HepG2 (cell line): ENCODE measurements around the gene TSC22D4. TPM values are rescaled to one million over a fixed set of nuclear protein-coding genes. Genes with fewer than 3 reads are reported as not detected.

Experiments
- ATAC-seq: fragments of 200-7000 bp; cut with Tn5 transposase; 3 replicates; pipeline ENCODE4 v1.9.1; 2020; ENCODE audit warnings: mild to moderate bottlenecking, moderate library complexity
- BruUV-seq: library from RNA; stranded (reverse); fragments of 400-500 nt; replicated peaks from 2 replicates; lab custom pipeline; 2021; lab: Mats Ljungman, UMichigan
- CTCF ChIA-PET: fragments of 300-600 bp; formaldehyde crosslinking; extraction: SDS; loops from one replicate; lab custom pipeline; 2021; ENCODE audit warnings: low total read pairs, inconsistent platforms, low intra/inter-chr PET ratio; lab: Yijun Ruan, JAX
- POLR2A ChIA-PET: fragments of 350-600 bp; sonication (Branson Sonifier 250); formaldehyde crosslinking; loops from one replicate; lab custom pipeline; 2020; ENCODE audit warnings: antibody characterized with exemption, inconsistent platforms; lab: Yijun Ruan, JAX
- DNase-seq: peaks from one replicate; pipeline ENCODE4 v3.0.0-alpha.2; 2015; ENCODE audit warnings: low spot score
- FAIRE-seq: peaks from 3 replicates; lab custom pipeline; 2011; peaks lifted over from hg19 to GRCh38; lab: Jason Lieb, UNC
- H2AFZ ChIP-seq: one replicate; pipeline ENCODE4 v1.6.1; 2011; ENCODE audit warnings: low read length, inconsistent platforms
- H3K27ac ChIP-seq: fragments of 300-600 bp; 3 replicates; pipeline ENCODE4 v1.8.0; 2011; ENCODE audit warnings: mixed run types, mild to moderate bottlenecking, mixed read lengths, low read length, inconsistent platforms; ENCODE audit not compliant: insufficient read depth; ENCODE audit errors: extremely low read length
- H3K27me3 ChIP-seq, 2 experiments: fragments of 200-600 bp in 1 of 2; 2 replicates in 1 of 2; 3 replicates in 1 of 2; pipeline versions ENCODE4 v1.6.0 to v1.8.0; 2011; ENCODE audit warnings: low read length in 2 of 2, mild to moderate bottlenecking in 2 of 2, moderate library complexity in 2 of 2, inconsistent platforms in 1 of 2; ENCODE audit not compliant: insufficient read depth in 2 of 2, control insufficient read depth in 1 of 2
- H3K36me3 ChIP-seq, 2 experiments: fragments of 200-600 bp in 1 of 2; replicated peaks in 1 of 2; 2 replicates in 1 of 2; 3 replicates in 1 of 2; pipeline versions ENCODE4 v1.5.1 to v1.8.0; 2011; ENCODE audit warnings: low read length in 2 of 2, inconsistent platforms in 1 of 2; ENCODE audit not compliant: insufficient read depth in 2 of 2, control insufficient read depth in 1 of 2
- H3K4me1 ChIP-seq: 2 replicates; pipeline ENCODE4 v1.5.1; 2012; ENCODE audit warnings: low read length, inconsistent platforms; ENCODE audit not compliant: insufficient read depth
- H3K4me2 ChIP-seq: 2 replicates; pipeline ENCODE4 v1.6.0; 2011; ENCODE audit warnings: low read depth, low read length, inconsistent platforms
- H3K4me3 ChIP-seq, 3 experiments: fragments of 200-600 bp in 1 of 3; sonication (generic), shearing (Covaris generic) in 1 of 3; replicated peaks in 1 of 3; 2 replicates each; pipeline ENCODE4 v1.5.1; 2011 to 2016; ENCODE audit warnings: low read length in 3 of 3, inconsistent platforms in 2 of 3, low read depth in 2 of 3, mild to moderate bottlenecking in 2 of 3, control low read depth in 1 of 3, mixed read lengths in 1 of 3; ENCODE audit not compliant: insufficient read depth in 1 of 3
- H3K79me2 ChIP-seq: one replicate; pipeline ENCODE4 v1.6.1; 2011; ENCODE audit warnings: low read length, inconsistent platforms; ENCODE audit not compliant: insufficient read depth
- H3K9ac ChIP-seq: 2 replicates; pipeline ENCODE4 v1.6.0; 2011; ENCODE audit warnings: mild to moderate bottlenecking, low read depth, low read length, inconsistent platforms; ENCODE audit not compliant: insufficient read depth
- H3K9me3 ChIP-seq: 2 replicates; pipeline ENCODE4 v1.5.1; 2012; ENCODE audit warnings: mild to moderate bottlenecking, low read length
- H4K20me1 ChIP-seq: 2 replicates; pipeline ENCODE4 v1.6.0; 2011; ENCODE audit warnings: inconsistent platforms, mild to moderate bottlenecking, low read length, moderate library complexity; ENCODE audit not compliant: insufficient read depth
- AGO2 ChIP-seq: fragments of 200-400 bp; formaldehyde crosslinking; optimal IDR thresholded peaks from 2 replicates; pipeline ENCODE3; 2017; ENCODE audit warnings: mild to moderate bottlenecking, low read depth, low read length, moderate library complexity
- ARID5B ChIP-seq: IDR thresholded peaks from 2 replicates; pipeline ENCODE4 v1.4.0; 2020; ENCODE audit warnings: mild to moderate bottlenecking, missing genetic modification reagents
- CBX2 ChIP-seq, 2 experiments: fragments of 200-600 bp in 1 of 2; sonication (generic); formaldehyde crosslinking in 1 of 2; IDR thresholded peaks; 2 replicates each; pipeline versions ENCODE4 v1.7.0 to v1.8.1; 2018 to 2022; ENCODE audit warnings: low read depth in 2 of 2, low read length in 1 of 2, mild to moderate bottlenecking in 1 of 2, missing genetic modification reagents in 1 of 2
- GFI1 ChIP-seq: sonication (generic); formaldehyde crosslinking; IDR thresholded peaks from 2 replicates; pipeline ENCODE4 v1.5.0; 2020; ENCODE audit warnings: missing genetic modification reagents, mild to moderate bottlenecking, borderline replicate concordance
- HNRNPH1 ChIP-seq: fragments of 200-400 bp; formaldehyde crosslinking; optimal IDR thresholded peaks from 2 replicates; pipeline ENCODE3; 2017; ENCODE audit warnings: mild to moderate bottlenecking, low read depth, low read length
- IKZF1 ChIP-seq: fragments of 450-650 bp; IDR thresholded peaks from 2 replicates; pipeline ENCODE4 v1.7.1; 2016
- NR2F1 ChIP-seq, 2 experiments: fragments of 450-650 bp in 1 of 2; formaldehyde crosslinking in 1 of 2; IDR thresholded peaks; 2 replicates each; pipeline versions ENCODE4 v1.5.0 to v1.6.1; 2016 to 2020; ENCODE audit warnings: mild to moderate bottlenecking in 1 of 2, missing compliant biosample characterization in 1 of 2, missing genetic modification reagents in 1 of 2, moderate library complexity in 1 of 2
- RBFOX2 ChIP-seq: fragments of 200-400 bp; formaldehyde crosslinking; IDR thresholded peaks from 2 replicates; pipeline ENCODE4 v1.6.1; 2017; ENCODE audit warnings: low read depth, mild to moderate bottlenecking, low read length
- SNRNP70 ChIP-seq: fragments of 200-400 bp; formaldehyde crosslinking; IDR thresholded peaks from 2 replicates; pipeline ENCODE4 v1.6.1; 2017; ENCODE audit warnings: mild to moderate bottlenecking, low read depth, low read length, moderate library complexity
- U2AF2 ChIP-seq: fragments of 200-400 bp; formaldehyde crosslinking; IDR thresholded peaks from 2 replicates; pipeline ENCODE4 v1.6.1; 2017; ENCODE audit warnings: low read depth, mild to moderate bottlenecking, low read length
- ZBTB3 ChIP-seq: sonication (generic); formaldehyde crosslinking; IDR thresholded peaks from 2 replicates; pipeline ENCODE4 v1.4.0; 2020; ENCODE audit warnings: low read depth, mild to moderate bottlenecking, moderate library complexity, missing genetic modification reagents, borderline replicate concordance
- ZNF263 ChIP-seq: sonication (generic); formaldehyde crosslinking; IDR thresholded peaks from 2 replicates; pipeline ENCODE4 v1.4.0; 2020; ENCODE audit warnings: missing genetic modification reagents
- ZNF678 ChIP-seq: sonication (generic); formaldehyde crosslinking; IDR thresholded peaks from 2 replicates; pipeline ENCODE4 v1.4.0; 2020; ENCODE audit warnings: mild to moderate bottlenecking, missing genetic modification reagents
- ZNF710 ChIP-seq: sonication (generic); formaldehyde crosslinking; IDR thresholded peaks from 2 replicates; pipeline ENCODE4 v1.5.0; 2020; ENCODE audit warnings: mild to moderate bottlenecking, missing genetic modification reagents, borderline replicate concordance
- ZSCAN21 ChIP-seq: sonication (generic); formaldehyde crosslinking; IDR thresholded peaks from 2 replicates; pipeline ENCODE4 v1.8.0; 2022; ENCODE audit warnings: mild to moderate bottlenecking, missing genetic modification reagents, moderate library complexity, borderline replicate concordance
- WGBS: methylation state at CpG from one replicate; pipeline ENCODE4 v1.1.6; 2017; ENCODE audit warnings: low lambda C conversion rate; 5-methylcytosine and 5-hydroxymethylcytosine counted together
- in situ Hi-C: cut with HindIII; loops from 2 replicates; pipeline ENCODE4 v1.10.0; 2017; ENCODE audit warnings: low pct_unique_long_range_greater_than_20kb; ENCODE audit not compliant: extremely low pct_ligation_motif_present
- intact Hi-C: fragments of 100-400 bp; cut with micrococcal nuclease; formaldehyde crosslinking; loops from one replicate; pipeline ENCODE4 v1.10.0; 2022; ENCODE audit not compliant: unreplicated experiment
- polyA plus RNA-seq, 8 experiments: library from polyadenylated mRNA; depleted of rRNA in 3 of 8; stranded (reverse) in 7 of 8; unstranded in 1 of 8; fragments of >200 nt; fragmentation: Illumina TruSeq in 4 of 8; extraction: Trizol in 4 of 8; gene quantifications; 2 replicates each; pipeline versions ENCODE4 v1.2.1 to v1.2.3, GENCODE V29; 2011 to 2016; ENCODE audit warnings: low read depth in 4 of 8, missing spikeins in 1 of 8, mixed read lengths in 1 of 8; ENCODE audit not compliant: insufficient read depth in 1 of 8
- total RNA-seq, 5 experiments: library from RNA; depleted of rRNA; stranded (reverse); fragments of >200 nt; fragmentation: Illumina TruSeq; extraction: Trizol; gene quantifications; 2 replicates each; pipeline ENCODE4 v1.2.3, GENCODE V29; 2016; ENCODE audit warnings: low read depth in 1 of 5

The TSC22D4 gene
- total and polyA plus RNA-seq, 2 of the 13 experiments (the other 11 are each of a cell fraction or from before 2014, with no cell fraction given): 7.7 to 8.7 TPM

GRCh38 chr7:100490483-100491191 lies 11.6 kb upstream of the TSC22D4 start:
- no peak for DNase-seq
- ChIA-PET CTCF (interaction anchor here (1.2 kb wide), 1 partner anchor 69 kb away, joined by 3 read pairs; no protein-coding TSS in a partner anchor), POLR2A (interaction anchor here (0.9 kb wide), 1 partner anchor 82 kb away, joined by 3 read pairs; no protein-coding TSS in a partner anchor)
- BruUV-seq: no TSS peak
- H3K9ac ChIP-seq: no peak overlapping the region
- in situ Hi-C loops (no loop called here), intact Hi-C loops (no loop called here)
- no peak overlapping the region for H3K27ac ChIP-seq
- H4K20me1 ChIP-seq: no peaks in the 10 kb centered on the region
- peak; percentile 6; the same call in 1 of the 3 replicates for ATAC-seq
- H3K27me3 ChIP-seq: peaks cover 1 to 23% of the 10 kb centered on the region in 2 experiments; a peak in 4 of 5 replicates
- no peak for FAIRE-seq
- WGBS: 24% methylated on average over 9 of the region's 25 CpGs
- H3K4me2 ChIP-seq: no peak overlapping the region
- H2AFZ ChIP-seq: no peak overlapping the region
- no peak overlapping the region for H3K4me3 ChIP-seq
- H3K4me1 ChIP-seq: peaks cover 56% of the 10 kb centered on the region
- H3K9me3 ChIP-seq: no peaks in the 10 kb centered on the region
- no peaks in the 10 kb centered on the region for H3K36me3 ChIP-seq
- no peaks in the 10 kb centered on the region for H3K79me2 ChIP-seq
- TF ChIP-seq HNRNPH1 (no peak), ZNF263 (peak; percentile 50; the same call in 1 of the 2 replicates), ZSCAN21 (no peak), ARID5B (CRISPR knock-in tag) (no peak), ZBTB3 (CRISPR knock-in tag) (no peak), IKZF1 (no peak), GFI1 (CRISPR knock-in tag) (no peak), ZNF678 (CRISPR knock-in tag) (no peak), RBFOX2 (0 out of 2 replicates have a peak, but pooled peaks have one; percentile 24), SNRNP70 (no peak), CBX2 (IDR thresholded peaks at IDR 0.05; ENCODE audit: low read depth, low read length) (no peak), CBX2 (CRISPR knock-in tag; IDR thresholded peaks at IDR 0.05; ENCODE audit: low read depth) (no peak), AGO2 (peak; percentile 47), ZNF710 (CRISPR knock-in tag) (no peak), U2AF2 (no peak), NR2F1 (CRISPR knock-in tag; IDR thresholded peaks at IDR 0.05) (no peak)
